Epidermal melanocyte (primary cell): ENCODE results near the gene FAM8A1.
"Not testable (repeated sequence)": the region's sequence is repeated elsewhere in the genome, so short reads cannot be mapped to it uniquely, and the experiment has no call there.

Experiments
- DNase-seq: peaks from one replicate; pipeline ENCODE4 v3.0.0; 2011; ENCODE audit warnings: low spot score; ENCODE audit not compliant: insufficient read length

Gene FAM8A1, protein sequence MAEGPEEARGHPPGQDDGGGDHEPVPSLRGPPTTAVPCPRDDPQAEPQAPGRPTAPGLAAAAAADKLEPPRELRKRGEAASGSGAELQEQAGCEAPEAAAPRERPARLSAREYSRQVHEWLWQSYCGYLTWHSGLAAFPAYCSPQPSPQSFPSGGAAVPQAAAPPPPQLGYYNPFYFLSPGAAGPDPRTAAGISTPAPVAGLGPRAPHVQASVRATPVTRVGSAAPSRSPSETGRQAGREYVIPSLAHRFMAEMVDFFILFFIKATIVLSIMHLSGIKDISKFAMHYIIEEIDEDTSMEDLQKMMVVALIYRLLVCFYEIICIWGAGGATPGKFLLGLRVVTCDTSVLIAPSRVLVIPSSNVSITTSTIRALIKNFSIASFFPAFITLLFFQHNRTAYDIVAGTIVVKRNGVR

DNA sequence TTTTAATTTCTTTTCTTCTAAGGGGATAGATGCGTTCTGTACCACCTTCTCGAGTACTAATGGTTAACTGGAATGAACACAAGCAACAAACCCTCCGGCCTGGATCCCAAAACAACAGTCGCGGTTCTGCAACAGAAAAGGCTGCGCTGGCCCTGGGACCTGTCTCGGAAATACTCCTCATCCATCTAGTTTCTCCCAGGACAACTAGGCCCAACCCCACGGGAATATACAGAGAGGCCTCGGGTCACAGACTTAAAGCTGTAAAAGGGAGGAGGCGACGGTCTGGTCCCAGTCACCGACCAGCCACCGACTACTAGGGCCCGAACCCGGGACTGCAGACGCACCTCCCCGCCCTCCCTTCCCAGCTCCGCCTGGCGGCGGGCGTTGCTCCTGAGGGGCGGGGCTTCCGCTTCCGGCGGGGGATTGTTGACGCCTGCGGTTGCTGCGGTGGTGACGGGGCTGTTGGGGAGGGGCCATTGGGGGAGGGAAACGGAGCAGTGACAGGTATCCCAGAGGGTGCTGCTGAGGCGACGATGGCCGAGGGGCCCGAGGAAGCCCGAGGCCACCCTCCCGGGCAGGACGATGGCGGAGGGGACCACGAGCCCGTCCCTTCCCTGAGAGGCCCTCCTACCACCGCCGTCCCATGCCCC is at the start of gene FAM8A1:
FAM8A1 (plus strand) TSS at position 426 of the 650 bp plus-strand sequence; CDS start at position 534, 108 bp downstream.
- DNase-seq, result peak; percentile 64

DNA sequence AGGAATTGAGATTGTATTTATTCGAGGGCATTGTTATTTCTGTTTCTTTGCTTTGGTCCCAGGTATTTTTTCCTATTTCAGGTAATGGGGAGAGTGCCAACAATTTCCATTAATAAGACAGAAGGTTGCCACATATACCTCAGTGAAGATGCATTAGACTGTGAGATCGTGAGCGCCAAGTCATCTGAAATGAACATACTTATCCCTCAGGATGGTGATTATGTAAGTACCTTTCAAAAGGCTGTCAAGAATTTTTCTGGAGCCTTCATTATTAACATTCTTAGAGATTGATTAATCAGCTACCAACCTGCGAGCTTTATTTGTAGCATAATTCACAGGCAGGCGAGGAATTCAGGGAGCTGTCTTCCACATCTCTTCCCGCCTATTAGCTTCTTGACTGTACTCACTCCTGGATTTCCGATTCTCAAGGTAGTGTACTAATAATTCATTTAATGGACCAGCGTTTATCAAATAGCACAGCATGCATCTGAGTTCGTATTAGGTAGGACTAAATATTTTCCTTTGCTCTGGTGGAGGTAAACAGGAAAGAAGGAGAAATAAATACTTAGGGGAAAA is 48.6 kb upstream of the FAM8A1 start:
- no peak for DNase-seq

DNA sequence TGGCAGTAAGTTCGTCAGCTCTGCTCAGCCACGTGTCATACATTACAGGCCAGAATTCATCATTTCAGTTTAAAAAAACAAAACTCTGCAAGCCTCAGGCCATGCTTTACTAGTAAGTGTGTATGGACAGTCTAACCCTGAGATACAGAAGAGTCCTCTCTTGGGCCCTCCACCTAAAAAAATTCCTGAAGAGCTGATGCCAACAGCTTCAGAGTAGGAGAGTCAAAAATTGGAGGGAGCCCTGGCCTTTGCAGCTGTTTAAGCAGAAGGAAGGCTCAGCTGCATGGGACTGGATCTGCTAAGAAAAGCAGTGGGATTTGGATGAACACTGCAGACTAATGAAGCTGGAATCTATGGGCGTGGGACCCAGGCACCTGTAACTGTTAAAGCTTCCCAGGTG is 47.2 kb upstream of the FAM8A1 start:
- no peak for DNase-seq

DNA sequence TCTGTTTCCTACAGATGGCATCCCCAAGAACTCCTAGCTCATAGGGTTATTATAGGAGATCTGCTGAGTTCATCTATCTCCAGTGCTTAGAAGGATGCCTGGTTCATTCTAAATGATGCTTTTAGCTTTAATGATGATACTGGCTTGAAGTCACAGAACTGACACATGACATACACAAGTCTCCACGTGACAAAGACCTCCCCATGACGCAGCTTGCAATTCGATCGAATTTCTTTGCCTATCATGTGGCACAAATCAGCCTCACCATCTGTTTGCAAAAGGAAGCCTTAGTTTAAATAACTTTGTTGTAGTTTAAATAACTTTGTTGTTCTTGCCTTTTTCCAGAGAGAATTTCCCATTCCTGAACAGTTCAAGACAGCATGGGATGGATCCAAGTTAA is 44.1 kb upstream of the FAM8A1 start:
- peak; percentile 33 for DNase-seq

DNA sequence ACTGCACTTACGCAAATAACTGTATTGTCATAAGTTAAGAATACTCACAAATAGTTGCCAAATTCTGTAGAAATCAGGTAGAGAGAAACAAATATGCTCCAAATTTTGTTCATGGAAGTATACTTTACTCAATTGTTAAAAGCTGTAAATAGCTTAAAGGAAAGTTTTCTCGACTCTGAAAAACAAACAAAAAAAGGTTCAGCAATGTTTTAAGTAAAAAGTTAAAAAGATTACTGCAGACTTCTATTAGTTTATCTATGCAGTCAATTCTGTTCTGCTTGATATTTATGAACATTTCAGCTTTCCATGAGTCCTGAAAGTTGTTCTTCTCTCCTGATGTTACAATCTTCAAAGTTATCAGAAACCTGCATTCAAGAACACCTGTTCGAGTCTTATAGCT is 37.5 kb upstream of the FAM8A1 start:
- no peak for DNase-seq

DNA sequence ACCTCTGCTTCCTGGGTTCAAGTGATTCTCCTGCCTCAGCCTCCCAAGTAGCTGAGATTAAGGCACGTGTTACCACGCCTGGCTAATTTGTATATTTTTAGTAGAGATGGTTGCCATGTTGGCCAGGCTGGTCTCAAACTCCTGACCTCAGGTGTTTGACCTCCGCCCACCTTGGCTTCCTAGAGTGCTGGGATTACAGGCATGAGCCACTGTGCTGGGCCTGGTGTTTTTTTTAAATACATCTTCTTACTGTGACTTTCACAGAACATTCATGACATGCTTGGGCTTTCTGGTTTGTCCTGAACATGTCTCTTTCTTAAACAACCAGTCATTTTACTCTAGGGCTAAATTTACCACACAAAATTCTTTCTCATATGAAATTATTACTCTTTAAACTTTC is 34.7 kb upstream of the FAM8A1 start:
- DNase-seq, result no peak

DNA sequence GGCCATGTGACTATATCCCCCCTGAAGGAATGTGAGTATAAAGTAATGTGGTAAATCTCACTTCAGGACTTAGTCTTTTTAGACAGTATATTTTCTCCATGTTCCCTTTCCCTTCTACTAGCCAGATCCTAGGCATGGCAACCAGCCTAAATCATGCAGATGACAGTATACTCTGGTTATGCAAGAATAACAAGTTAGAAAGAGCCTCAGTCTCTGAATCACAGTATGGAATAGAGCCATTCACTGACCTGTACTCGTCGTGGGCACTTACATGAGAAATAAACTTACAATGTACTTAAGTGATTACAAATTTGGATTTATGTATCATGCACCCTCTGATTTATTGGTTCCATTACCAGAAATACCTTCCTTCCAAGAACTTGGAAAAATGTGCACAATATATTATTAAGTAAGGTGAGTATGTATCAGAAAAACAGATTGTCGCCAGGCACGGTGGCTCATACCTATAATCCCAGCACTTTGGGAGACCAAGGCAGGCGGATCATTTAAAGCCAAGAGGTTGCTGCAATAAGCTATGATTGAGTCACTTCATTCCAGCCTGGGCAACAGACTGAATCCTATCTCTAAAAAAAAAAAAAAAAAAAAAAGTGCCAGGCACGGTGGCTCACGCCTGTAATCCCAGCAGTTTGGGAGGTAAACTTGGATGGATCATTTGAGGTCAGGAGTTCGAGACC is 25.1 kb upstream of the FAM8A1 start:
- no peak for DNase-seq

DNA sequence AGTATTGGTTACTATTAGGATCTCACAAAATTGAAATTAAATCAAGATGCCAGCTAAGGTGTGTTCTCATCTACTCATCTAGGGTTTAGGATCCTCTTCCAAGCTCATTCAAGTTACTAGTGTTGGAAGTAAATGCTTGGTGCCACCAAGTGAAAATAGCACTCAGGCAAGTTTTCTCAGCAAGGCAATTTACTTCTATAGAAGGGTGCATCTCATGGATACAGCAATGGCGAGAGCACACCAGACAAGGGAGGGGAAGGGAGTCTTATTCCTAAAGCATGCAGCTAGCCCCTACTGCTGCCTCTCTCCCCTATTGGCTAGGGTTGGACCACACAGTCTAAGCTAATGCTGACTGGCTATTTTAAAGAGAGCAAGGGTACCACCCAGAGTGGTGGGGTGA is 23.0 kb upstream of the FAM8A1 start:
- DNase-seq, result no peak

DNA sequence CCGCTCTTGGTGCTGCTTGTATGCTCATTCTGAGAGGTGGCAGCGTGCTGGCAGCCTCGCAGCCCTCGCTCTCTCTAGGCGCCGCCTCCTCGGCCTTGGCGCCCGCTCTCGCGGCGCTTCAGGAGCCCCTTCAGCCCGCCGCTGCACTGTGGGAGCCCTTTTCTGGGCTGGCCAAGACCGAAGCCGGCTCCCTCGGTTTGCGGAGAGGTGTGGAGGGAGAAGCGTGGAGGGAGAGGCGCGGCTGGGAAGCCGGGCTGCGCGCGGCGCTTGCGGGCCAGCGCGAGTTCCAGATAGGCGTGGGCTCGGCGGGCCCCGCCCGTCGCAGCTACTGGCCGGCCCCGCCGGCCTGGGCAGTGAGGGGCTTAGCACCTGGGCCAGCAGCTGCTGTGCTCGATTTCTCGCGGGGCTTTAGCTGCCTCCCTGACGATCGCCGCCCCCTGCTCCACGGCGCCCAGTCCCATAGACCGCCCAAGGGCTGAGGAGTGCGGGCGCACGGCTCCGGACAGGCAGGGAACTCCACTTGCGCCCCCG is 19.5 kb upstream of the FAM8A1 start:
- no peak for DNase-seq

DNA sequence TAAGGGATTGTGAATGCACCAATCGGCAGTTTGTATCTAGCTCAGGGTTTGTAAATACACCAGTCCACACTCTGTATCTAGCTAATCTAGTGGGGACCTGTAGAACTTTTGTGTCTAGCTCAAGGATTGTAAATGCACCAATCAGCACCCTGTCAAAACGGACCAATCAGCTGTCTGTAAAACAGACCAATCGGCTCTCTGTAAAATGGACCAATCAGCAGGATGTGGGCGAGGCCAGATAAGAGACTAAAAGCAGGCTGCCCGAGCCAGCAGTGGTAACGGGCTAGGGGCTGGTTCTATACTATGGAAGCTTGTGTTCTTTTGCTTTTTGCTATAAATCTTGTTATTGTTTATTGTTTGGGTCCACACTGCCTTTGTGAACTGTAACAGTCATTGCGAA is 18.8 kb upstream of the FAM8A1 start:
- DNase-seq, result not testable (repeated sequence)

DNA sequence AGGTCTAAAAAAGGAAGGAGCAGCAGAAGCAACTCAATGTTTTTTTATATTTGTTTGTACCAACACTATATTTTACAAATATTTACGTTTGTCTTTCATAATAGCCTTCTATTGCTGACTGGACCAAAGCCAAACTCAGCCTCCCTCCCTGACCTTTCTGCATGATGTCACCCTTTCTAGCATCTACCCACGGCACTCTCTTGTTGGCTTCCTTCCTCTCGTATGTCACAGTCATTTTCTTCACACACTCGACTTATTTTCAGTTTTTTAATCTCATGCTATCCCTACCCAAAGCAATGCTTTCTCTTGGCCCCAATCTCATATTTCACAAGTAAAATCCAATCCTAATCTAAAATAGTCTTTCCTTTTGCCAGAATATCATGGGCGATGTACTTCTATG is 16.3 kb upstream of the FAM8A1 start:
- no peak for DNase-seq

DNA sequence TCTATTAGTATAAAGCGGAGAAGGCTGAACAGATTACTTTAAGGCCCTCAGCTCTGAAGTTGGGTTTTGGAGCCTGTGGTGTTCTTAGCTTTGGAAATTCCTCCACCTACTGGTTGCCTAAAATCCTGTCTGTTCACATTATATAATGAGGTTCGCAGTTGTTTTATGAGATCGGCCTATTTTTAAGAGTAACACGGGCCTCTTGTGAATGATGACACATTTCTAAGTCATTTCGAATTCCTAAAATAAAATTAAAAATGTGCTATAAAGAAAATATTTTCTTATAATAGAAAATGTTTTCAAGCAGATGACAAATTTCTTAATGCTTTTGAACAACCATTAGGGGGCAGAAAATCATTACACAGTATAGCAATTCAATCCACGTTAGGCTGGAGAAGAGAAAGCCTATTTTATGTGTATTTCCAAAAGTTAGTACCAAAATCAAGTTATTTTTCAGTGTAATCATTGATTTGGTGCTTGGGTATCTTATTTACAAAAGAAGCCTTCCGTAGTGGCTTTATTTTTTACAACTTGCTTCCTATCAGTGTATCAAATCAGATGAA is 15.8 kb upstream of the FAM8A1 start:
- peak; percentile 65 for DNase-seq

DNA sequence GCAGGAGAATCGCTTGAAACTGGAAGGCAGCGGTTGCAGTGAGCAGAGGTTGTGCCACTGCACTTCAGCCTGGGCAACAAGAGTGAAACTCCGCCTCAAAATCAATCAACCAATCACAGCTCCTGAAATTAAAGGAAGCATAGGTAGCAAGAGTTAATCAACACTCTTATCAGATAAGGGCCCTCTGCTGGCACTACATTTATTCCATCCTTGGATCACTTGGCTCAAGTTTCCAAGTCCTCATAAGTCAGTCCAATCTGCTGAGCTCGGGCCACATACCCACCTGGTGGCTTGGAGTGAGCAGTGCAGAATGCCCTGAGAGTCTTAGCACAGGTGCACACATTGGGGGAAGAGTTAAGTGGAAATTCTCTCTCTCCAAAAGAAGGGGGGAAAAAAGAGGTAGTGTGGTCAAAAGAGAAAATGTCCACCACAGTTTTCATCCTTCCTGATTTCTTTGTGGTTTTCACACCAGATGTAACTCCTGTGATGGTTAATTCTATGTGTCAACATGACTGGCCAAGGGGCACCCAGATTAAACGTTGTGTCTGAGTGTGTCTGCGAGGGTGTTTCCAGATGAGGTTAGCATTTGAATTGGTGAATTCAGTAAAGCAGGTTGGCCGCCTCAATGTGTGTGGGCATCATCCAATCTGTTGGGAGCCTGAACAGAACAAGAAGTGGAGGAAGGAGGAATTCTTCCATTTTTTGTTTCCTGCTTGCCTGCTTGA is 14.2 kb upstream of the FAM8A1 start:
- DNase-seq, result no peak

DNA sequence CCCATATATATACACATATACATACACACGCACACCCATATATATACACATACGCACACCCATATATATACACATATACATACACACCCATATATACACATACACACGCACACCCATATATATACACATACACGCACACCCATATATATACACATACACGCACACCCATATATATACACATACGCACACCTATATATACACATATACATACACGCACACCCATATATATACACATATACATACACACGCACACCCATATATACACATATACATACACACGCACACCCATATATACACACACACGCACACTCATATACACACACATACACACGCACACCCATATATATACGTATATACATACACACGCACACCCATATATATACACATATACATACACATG is 13.5 kb upstream of the FAM8A1 start:
- DNase-seq, result not testable (repeated sequence)

DNA sequence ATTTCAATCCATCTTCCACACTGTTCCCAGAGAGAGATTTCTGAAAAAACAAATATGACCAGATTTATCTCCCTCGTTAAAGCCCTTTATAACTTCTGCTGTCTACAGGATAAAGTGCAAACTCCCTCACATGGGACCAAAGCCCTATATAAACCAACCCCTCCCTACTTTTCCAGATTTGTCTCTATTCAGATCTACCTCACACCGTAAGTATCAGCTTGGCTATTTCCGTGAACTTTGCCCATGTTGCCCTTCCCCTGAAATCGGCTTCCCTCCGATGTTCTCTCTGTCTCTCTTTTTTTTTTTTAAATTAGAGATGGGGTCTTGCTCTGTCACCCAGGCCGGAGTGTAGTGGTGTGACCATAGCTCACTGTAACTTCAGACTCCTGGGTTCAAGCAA is 12.1 kb upstream of the FAM8A1 start:
- DNase-seq, result no peak

DNA sequence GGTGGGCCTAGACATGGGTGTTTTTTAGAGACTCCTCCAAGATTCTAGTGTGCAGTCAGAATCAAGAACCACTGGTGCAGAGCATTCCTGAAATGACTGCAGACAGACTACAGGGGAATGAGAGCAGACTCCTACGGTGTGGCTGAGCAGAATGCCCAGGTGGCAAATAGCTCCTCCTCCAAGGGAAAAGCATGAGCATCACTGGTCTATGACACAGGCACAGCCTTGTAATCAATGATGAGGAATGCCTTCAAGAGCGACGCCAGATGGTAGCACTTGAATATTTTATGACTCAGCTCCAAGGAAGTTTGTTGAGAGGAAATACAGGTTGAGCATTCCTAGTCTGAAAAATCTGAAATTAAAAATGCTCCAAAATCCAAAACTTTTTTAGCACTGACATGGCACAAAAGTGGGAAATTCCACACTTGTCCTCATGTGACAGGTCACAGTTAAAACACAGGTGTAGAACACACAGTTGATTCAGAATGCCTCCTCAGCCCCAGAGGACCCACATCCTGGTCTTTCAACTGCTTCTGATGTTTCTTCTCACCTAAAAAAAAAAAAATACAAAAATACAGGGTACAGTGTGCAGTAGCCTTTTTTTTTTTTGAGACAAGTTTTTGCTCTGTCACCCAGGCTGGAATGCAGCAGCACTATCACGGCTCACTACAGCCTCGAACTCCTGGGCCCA is 10.6 kb upstream of the FAM8A1 start:
- peak; percentile 22 for DNase-seq

DNA sequence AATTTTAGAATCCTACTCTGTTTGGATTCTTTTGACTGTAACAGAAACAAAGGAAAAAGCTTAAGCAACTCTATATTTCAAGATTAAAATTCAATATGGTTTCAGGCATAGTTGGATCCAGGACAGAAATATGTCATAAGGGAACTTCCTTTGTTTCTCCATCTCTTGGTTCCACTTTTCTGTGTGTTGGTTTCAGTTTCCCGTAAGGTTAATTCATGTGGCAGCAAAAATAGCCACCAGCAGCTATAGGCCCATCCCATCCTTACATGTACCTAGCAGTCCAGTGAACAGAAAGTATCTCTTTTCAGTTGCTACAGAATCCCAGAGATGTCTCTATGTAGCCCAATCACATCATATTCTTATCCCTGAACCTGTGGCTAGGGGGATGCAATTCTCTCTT is 8.8 kb upstream of the FAM8A1 start:
- no peak for DNase-seq

DNA sequence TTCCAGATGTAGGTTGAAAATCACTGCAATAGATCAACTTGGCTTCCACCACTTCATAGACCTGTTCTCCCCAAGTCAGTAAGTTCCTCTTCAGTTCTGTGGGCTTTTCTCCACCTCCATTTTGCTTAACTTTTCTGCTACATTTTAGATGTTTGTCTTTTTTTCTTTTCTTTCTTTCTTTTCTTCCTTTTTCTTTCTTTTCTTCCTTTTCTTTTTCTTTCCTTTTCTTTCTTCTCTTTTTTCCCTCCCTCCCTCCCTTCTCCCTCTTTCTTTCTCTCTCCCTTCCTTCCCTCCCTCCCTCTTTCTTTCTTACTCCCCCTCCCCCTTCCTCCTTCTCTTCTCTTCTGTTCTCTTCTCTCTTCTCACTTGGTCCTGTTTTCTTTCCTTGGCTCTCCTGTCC is 6.9 kb upstream of the FAM8A1 start:
- no peak for DNase-seq

DNA sequence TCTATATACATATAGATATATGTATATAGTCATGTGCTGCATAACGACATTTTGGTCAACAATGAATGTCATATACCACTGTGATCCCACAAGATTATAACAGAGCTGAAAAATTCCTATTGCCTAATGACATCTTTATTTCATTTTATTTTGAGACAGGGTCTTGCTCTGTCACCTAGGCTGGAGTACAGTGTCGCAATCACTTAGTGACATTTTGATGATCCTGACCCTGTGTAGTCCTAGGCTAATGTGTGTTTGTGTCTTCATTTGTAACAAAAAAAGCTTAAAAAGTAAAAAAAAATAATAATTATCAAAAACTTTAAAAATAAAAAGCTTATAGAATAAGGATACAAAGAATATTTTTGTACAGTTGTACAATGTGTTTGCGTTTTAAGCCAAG is 4.0 kb upstream of the FAM8A1 start:
- DNase-seq, result no peak
